NCI-H1694 (cell line): Measurements from ENCODE around the gene SMYD2.
"Not testable (repeated sequence)": the region's sequence is repeated elsewhere in the genome, so short reads cannot be mapped to it uniquely, and the experiment has no call there.

Source experiments
- DNase-seq: peaks from one replicate; lab custom pipeline; 2025; lab: John Stamatoyannopoulos, UW

Gene SMYD2

DNA sequence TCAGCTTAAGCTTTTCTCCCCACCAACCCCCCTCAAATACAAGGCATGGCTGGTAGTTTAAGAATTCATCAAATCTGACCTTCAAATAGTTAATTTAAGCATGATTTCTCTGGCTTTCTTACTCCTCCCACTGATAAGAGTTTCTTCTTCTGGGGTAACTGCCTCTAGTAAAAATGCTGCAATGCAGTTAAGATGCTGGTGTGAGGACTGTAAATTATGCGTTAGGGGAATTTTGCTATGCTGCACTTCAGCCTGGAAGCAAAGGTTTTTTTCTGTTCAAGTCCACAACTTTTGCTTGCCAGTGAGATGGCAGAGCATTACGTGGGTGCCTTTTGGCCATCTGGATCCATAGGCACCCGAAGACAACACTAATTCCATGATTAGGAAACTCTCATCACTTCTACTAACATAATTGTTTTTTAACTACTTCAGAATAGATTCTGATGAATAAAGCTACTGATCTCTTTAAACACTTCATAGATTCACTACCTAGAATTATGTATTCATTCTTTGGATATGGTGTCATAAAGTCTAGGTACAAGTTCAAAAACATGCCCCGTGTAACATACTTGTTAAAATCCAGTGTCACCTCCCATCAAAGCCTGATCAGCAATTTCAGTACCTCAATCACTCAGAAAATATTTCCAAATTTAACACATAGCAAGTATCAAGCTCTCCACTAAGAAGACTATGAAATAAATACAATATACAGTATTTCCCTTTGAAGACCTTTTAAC lies 8.8 kb upstream of the SMYD2 start:
- no peak for DNase-seq

DNA sequence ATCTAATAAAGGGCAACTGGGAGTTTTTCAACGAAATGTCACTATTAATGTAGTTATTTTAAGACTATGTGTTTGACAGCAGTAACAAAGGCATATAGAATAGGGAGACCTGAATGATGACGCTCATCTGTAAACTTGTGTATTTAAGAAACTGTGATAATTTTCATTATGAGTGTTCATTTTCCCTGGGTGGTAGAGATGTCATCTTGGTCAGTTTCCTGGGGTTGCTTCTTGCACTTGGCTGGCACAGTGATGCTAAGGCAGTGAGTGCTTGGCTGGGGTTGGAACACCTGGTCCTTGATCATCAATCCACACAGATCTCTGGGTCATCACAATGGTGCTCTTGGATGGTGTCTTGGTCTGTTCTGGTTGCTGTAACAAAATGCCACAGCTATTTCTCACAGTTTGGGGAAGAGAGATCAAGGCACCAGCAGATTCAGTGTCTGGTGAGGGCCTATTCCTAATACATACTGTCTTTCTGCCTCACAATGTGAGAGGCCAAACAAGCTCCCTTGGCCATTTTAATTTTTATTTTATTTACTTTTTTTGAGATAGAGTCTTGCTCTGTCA lies 7.9 kb upstream of the SMYD2 start:
- no peak for DNase-seq

DNA sequence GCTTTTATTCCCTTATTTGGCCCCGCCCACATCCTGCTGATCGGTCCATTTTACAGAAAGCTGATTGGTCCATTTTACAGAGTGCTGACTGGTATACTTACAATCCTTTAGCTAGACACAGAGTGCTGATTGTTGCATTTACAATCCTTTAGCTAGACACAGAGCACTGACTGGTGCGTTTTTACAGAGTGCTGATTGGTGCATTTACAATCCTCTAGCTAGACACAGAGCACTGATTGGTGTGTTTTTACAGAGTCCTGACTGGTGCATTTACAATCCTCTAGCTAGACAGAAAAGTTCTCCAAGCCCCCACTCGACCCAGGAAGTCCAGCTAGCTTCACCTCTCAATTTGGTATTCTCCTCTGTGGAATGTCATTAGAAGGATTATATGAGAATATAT lies 5.3 kb upstream of the SMYD2 start:
- not testable (repeated sequence) for DNase-seq

DNA sequence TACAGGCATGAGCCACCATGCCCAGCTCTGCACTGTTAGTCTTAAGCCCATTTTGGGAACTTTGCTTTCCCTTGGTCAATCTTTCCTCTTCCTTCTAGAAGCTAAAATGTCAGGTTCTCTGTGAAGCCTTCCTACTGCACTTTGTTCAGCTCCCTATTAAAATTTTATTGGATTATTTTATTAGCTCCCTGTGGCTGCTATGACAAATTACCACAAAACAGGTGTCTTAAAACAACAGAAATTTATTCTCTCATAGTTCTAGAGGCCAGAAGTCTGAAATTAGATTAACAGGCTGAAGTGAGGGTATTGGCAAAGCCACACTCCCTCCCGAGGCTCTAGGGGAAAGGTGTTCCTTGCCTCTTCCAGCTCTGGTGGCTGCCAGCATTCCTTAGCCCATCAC lies 4.2 kb upstream of the SMYD2 start:
- no peak for DNase-seq

DNA sequence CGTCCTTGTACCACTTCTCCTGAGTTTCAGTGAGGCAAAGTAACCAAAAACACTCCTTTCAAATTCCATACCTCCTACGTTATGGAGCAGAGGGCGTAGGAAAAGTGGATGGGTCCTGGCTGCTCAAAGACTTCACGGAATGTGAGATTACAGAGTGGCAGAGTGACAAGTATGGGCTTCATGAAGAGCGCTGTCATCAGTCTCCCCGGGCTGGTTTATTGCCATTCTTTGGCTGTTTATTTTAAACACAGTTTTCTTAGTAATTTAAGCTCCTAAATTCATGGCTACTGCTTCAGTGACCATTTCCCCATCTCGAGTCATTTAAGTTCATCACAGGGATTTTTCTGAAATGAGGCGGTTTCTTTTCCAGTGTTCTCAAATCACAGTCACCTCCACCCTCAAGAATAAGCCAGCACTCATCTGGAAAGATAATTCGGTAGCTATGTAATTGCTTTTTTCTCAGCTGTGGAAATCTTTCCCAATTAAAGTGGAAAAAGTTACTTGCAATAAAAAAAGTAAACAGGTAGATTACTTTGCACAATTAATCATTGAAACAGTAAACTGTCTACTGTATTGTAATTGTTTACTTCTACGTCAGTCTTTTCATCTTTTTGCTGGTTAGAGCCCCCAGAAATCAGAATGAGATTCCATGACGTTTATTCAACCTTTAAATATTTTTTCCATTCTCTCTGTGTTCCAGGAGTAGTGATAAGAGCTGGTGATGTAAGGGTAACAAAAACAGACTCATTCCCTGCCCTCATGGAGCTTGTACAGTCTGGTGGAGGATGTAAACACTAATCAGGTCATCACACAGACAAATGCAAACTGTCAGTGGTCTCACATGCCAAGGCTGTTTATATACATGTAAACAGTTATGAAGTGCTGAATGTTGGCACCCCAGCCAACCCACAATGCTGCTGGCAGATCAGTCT lies 3.0 kb upstream of the SMYD2 start:
- no peak for DNase-seq

DNA sequence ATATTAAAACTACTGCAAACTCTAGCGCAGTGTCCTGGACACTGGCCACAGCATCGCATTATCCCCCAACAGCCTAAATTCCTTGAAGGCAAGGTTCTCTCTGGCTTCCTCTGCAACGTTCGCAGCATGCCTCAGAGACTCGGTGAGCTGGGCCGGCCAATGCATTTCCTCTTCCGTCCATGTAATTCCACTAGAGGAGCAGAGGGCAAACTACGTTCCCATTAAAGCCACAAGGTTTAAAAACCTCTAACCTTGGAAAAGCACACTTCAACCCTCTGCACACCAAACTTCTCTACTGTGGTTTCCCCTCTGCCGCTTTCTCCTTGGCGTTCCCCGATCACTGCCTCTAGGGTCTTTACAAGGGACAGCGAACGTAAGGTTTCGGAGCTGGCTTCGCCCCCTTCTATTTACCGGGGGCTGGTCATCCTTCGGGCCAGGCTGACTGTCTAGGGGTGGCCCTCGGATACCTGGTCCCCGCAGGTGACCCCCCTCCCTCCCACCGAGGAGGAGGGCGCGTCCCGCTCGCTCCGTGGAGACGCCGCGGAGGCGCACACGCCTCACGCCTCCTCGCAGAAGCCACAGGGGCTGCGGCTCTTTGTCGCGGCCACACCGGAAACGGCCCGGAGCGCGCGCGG lies 456 bp upstream of the SMYD2 start:
- no peak for DNase-seq

DNA sequence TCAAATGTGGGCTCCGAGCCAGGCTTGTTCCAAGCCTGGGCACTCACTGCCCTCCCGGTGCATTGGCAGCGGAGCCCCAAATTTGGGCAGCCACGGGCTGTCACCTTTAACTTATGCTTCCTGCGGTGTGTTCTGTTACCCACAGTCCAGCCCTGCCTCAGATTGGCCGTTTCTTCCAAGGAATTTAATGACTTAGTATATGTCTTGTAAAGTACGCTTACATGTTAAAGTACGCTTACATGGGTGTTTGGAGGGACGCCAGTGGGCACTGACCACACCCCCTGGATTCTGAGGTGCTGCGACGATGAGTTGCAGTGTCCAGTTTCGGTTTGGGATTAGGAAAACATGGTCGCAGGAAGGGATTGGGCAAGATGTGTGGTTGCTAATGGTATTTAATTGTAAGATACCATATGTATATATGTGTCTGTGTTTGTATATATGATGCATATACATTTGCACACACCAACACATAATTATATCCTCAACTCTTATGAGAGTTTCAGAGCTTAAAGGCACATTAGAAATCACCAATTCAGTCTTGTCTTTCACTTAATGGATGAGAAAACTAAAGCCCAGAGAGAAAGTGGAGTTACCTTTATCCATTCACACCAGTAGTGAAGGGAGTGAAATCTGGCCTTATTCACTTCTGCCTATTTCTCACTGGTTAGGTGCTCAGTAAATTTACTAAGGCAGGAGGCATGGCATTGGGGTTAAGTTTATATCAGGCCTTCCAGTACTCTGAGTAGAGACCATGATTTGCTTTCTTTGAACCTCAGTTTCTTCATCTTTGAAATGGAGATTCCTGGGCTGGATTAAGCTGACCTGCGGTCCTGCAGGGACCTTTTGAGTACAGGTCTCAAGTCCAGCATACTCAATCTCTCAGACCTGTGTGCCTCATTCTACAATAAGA lies 1.0 kb downstream of the SMYD2 start:
- no peak for DNase-seq

DNA sequence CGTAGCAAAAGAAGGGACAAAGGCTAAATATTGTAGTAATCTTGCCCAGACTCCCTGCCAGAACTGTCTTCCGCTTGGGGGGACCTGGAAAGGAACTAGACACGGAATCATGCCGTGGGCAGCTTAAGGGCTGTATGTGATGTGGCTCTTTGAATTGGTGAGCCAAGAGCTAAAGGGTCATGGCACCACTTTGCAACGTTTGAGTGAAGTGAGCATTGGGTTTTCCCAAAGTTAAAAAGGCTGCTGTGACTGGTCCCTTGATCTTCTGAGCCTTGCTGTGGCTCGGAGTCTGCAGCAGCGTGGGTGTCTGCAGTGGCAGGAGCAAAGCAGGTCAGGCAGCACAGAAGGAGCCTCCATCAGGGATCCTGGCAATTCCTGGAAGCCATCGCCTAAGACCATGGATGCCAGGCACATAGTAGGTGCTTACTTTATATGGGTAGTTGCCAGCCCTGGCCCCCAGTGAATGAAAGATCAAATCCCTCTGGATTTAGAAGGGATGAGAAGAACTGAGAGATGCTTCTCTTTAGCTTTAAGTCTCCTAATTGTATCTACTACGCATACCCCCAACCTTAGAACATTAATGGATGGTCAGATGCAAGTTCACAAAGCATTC lies 1.8 kb downstream of the SMYD2 start:
- DNase-seq = no peak

DNA sequence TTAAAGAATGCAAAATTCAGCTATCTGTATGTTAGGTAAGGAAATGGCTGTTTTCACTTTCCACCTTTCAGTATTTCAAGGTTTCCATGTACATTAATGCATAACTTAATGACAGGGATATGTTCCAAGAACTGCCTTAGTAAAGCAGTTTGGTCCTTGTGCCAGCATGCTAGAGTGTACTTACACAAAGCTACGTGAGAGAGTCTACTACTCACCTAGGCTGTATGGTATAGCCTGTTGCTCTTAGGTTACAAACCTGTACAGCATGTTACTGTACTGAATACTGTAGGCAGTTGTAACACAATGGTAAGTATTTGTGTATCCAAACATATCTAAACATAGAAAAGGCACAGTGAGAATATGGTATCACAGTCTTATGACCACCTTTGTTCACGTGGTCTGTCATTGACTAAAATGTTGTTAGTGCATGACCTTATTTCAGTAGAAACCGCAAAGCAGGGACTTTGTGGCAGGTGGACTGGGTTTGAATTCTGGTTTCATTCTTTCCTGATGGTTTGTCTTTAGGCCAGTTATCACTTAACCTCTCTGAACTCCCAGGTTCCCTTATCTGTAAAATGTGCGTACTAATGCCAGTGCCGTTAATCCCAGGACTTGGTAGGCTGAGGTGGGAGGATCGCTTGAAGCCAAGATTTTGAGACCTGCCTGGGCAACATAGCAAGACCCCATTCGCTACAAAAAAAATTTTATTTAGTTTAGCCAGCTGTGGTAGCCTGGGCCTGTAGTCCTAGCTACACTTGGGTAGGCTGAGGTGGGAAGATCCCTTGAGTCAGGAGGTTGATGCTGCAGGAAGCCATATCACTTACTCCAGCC lies 4.9 kb downstream of the SMYD2 start:
- no peak for DNase-seq

DNA sequence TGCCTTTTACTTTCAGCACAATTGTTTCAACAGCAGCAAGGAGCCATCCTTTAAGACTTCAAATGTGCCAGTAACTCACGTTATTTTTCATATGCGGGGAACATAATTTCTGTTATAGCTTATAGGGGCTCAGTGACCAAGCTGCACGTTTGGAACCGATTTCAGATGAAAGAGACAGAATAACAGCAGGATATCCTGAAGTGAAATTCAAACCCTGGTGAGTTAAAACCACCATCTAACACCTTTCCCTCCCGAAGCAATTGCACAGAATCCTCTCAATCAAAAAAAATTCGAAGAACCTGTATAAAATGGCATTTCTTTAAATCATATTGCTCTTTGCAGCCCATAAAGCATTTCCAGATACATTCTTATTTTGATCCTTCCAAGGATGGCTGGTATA lies 6.9 kb downstream of the SMYD2 start:
- no peak for DNase-seq

DNA sequence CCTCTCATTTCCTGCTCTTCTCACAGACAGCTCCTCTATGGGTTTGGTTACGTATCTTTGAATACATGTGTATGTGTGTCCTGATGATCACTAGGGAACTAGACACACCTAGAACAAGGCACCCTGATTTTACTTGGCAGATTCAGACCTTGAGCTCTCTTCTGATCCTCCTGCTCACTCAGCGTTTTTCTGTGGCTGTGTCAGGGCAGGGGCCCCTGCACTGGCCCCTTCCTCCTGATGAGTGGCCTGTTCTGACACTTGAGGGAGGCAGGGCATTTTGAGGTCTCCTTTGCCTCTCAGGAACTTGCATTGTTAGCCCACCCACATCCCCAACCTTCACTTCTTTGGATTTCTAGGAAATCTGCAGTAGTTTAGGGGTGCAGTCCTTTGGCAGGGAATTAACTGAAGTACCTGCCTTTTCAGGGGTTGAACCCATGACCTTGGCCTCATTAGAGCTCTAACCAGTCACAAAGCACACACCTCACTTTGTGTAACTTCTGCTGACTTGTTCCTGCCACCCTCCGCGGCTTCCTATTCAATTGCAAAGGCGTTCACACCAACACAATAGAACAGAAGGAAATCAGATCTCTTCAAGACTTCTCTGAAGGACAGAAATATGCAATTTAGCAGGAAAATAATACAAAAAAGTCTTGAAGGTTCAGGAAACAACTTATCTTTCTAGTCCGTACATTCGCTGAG lies 8.8 kb downstream of the SMYD2 start:
- DNase-seq = no peak

DNA sequence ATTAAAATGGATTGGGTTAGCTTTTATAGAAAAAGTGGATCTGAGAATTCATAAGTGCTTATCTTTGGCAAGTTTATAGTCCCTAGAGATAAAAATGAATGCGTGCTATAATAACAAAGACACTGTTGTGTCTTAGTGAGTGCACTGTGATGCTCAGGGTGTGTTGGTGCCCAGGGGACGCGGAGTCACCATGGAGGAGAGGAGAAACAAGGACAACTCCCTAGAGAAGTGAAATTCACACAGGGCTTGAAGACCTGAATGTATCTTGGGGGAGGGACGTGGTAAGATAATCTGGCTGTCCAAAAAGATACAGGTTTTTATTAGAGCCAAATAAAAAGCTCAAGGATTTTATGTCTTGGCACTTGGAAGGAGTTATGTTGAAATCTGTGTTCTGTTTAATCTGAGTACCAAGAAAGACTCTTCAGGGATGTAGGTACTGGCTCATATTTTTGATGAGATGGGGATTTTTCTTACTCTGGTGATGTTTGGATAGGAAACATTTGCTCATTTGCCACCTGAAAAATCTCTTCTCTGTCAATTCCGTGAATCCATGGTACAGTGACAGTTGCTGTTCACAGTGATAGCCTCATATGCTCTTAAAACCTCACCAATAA lies 9.6 kb downstream of the SMYD2 start:
- DNase-seq = no peak

DNA sequence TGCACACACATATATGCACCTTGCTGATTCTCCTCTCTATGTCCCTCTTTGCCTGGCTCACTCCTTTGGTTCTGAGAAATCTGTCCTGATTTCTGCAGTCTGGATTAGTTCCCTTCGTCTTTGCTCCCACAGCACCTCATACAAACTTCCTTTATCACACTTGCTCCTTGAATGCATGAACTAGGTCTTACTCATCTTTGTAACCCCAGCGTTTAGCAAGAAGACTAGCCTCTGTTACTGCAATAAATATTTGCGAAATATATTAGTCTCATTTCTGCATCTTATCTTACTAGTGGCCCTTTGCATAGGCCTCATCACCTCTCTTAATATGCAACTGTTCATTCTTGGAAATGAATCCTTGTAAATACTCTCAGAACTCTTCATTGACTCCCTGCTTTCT lies 11.4 kb downstream of the SMYD2 start:
- no peak for DNase-seq

DNA sequence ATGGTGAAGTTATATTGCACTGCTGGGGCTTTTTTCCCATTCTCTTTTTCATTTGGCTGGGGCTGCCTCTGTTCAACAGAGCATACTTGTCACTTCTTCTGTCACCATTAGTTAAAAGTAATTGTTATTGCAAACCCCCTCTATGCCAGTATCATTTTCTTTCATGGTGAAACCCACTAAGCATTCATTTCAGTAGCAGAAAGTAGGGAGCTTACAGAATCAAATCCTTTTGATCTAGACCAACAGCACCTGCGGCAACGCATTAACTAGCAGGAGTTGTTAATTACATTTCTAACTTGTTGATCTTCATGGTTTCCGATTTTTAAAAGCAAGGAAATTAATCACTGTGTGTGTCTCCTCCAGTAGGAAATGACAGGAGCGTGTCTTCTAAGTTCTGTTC lies 15.0 kb downstream of the SMYD2 start:
- DNase-seq = no peak

DNA sequence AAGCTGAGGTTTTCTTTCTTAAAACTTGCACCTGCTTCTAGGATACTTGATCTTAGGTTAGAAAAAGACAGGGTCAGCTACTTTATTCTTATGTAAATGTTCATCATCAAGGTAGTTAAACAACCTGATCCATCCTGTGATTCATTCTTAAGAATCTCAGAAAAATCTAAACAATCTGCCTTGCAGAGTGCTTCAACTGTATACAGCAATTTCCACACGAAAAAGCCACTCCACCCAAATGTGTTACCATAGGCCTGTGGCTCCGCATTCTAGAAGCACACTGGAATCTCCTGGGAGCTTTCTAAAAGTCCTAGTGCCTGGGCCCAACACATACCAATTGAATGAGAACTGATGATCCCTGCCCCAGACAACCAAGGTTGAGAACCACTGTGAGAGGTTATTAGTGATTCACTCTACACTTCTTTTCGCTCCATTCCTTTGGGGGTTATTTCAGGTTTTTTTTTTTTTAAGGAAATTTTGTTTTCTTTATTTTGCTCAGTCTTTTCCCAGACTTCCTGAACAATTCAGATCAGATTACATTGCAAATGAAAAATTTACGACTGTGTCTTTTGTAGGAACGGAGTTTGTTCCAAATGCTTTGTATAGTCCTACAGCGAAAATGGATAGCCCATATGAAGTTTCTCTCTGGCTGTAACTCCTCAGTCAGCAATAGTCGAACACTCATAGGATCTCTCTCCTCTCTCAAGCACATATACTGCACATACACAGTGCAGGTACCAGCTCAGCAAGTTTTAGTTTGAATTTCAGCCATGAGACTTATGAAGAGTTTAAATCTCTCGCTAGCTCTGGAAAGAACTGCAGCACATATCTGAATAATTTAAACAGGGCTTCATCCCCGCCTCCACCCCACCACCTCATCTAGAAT lies 16.1 kb downstream of the SMYD2 start:
- DNase-seq = no peak

DNA sequence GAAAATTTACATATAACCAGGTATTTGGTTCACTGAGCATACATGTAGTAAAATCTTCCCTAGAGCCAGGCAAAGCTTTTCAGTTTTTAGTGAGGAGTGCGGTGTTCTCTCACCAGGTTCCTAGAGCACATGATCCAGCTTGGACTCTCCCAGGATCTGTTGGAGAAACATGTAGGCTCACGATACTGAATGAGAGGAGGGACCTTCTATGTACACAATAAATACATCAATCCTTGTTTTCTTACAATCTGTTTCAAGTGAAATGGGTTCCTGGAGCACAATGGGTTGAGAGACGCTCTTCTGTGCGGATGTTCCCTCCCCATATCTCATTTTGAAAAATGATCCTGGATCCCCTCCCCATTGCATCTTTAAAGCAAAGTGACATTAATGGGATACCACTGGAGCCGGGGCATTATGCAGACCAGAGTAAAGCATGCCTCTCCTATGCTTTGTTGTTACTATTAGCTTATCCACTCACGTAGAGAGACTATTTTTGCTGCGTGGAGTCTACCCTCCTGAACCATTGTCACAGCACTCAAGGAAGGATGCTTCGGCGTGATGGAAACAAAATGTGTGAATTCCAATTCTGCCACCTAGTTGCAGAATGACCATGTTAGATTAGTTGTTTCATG lies 19.3 kb downstream of the SMYD2 start:
- no peak for DNase-seq

DNA sequence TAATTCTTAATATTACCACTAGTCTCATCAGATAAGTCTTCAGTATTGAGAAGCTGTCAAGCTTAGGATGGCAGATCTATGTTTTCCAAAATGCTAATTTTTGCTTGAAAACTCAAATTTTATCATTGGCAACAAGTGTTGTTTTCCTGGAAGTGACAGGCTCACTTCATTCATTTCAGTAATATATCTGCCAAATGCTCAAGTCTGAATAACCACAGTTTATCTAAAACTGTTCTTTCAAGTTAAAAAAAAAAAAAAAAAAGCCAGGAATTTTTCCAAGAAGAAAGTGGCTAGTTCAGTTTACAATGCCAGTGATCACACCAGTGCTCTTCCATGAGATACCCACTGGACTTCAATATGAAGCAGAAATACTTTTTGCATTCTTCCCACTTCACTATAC lies 20.6 kb downstream of the SMYD2 start:
- DNase-seq = no peak
